Measurements from ENCODE around the gene DOK3. TPM values are rescaled to one million over a fixed set of nuclear protein-coding genes. Genes with fewer than 3 reads are reported as not detected.

The DOK3 gene
- polyA plus RNA-seq, 1 donor from 2014 or later: 5.5 TPM

DNA sequence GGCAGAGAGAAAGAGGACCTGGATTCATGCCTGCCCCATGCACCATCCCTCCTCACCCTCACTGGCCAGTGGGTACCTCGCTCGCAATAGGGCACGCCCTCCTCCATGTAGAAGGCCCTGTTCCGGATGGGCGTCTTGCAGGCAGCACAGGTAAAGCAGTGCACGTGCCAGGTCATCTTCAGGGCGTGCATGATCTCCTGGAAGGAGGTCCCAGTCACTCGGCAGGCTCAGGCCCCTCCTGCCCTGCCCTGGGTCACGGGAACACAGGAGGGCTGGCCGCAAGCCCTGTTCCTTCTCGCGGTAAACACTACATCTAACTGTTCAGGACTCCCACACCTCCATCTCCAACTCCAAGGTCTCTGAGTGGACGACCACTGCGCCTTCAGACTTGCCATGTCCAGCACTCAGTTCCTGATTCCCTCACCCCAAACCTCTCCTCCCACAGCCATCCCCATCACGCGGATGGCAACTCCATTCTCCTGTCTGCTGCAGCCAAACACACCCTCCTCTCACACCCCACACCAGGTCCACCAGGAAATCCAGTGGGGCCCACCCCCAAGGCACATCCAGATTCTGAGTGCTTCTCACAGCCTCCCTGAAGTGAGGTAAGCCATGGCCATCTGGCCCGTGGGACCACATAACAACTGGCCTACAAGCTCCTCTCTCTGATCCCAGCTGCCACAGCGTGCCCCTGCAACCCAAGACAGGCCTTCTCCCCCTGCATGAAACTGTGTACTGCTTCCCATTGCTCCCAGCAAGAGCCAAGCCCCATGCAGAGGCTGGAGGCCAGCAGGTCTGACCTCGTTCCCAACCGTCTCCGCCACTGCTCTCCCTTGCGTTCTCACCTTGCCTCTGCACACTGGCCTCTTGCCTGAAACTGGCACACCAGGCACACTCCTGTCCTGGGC, 25.4 kb downstream of the DOK3 start:
- H3K27ac ChIP-seq (ENCODE audit: low read length): no peak overlapping the region
- no peaks in the 10 kb centered on the region for H3F3A ChIP-seq (ENCODE audit: insufficient read depth, low read length, poor library complexity, severe bottlenecking)
- TF ChIP-seq MXI1 (conservative IDR thresholded peaks at IDR 0.05; ENCODE audit: poor library complexity, severe bottlenecking) (no peak), EZH2 (IDR thresholded peaks at IDR 0.05; ENCODE audit: borderline replicate concordance, insufficient read depth, low read length, poor library complexity, severe bottlenecking) (no peak)
- H3K9me3 ChIP-seq (ENCODE audit: low read length): no peaks in the 10 kb centered on the region
- H3K9me2 ChIP-seq (ENCODE audit: insufficient read depth, low read length): no peaks in the 10 kb centered on the region
- H2AFZ ChIP-seq (ENCODE audit: low read depth, low read length): no peak overlapping the region
- no peaks in the 10 kb centered on the region for H3K79me2 ChIP-seq (replicated peaks; ENCODE audit: insufficient read depth, low read length)
- no peaks in the 10 kb centered on the region for H3K36me3 ChIP-seq (ENCODE audit: insufficient read depth, low read length)
- H3K27me3 ChIP-seq (ENCODE audit: insufficient read depth, low read depth, low read length): no peaks in the 10 kb centered on the region
- no peak overlapping the region for H3K9ac ChIP-seq (ENCODE audit: low read length)
- no peak overlapping the region for H3K4me2 ChIP-seq (ENCODE audit: low read length)
- no peaks in the 10 kb centered on the region for H4K20me1 ChIP-seq (ENCODE audit: insufficient read depth)
- no peak overlapping the region for H3K4me3 ChIP-seq (ENCODE audit: low read length)

DNA sequence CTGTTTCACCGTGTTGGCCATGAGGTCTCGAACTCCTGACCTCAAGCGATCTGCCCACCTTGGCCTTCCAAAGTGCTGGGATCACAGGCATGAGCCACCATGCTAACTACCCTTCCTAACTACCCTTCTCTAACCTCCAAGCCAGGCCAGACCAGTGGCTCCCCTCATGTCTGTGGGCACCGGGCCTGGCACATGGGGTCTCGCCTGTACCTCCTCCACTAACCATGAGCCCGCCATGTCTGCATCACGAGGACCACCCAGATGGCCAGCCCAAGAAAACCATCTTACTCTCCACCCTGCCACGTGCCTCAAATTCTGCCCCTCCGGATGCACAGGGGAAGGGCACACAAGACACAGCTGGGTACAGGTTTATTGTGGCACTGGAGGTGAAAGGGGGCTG, 26.6 kb downstream of the DOK3 start:
- no peaks in the 10 kb centered on the region for H3F3A ChIP-seq (ENCODE audit: insufficient read depth, low read length, poor library complexity, severe bottlenecking)
- H3K4me2 ChIP-seq (ENCODE audit: low read length): no peak overlapping the region
- H3K36me3 ChIP-seq (ENCODE audit: insufficient read depth, low read length): no peaks in the 10 kb centered on the region
- H3K27me3 ChIP-seq (ENCODE audit: insufficient read depth, low read depth, low read length): no peaks in the 10 kb centered on the region
- H3K27ac ChIP-seq (ENCODE audit: low read length): no peak overlapping the region
- H2AFZ ChIP-seq (ENCODE audit: low read depth, low read length): no peak overlapping the region
- no peaks in the 10 kb centered on the region for H4K20me1 ChIP-seq (ENCODE audit: insufficient read depth)
- no peaks in the 10 kb centered on the region for H3K9me2 ChIP-seq (ENCODE audit: insufficient read depth, low read length)
- no peak overlapping the region for H3K9ac ChIP-seq (ENCODE audit: low read length)
- H3K4me3 ChIP-seq (ENCODE audit: low read length): no peak overlapping the region
- TF ChIP-seq EZH2 (IDR thresholded peaks at IDR 0.05; ENCODE audit: borderline replicate concordance, insufficient read depth, low read length, poor library complexity, severe bottlenecking) (no peak), TAF1 (IDR thresholded peaks at IDR 0.05; ENCODE audit: low read depth) (no peak), EP300 (conservative IDR thresholded peaks at IDR 0.05; ENCODE audit: poor library complexity, severe bottlenecking) (no peak)
- TF ChIP-seq, protein P1, sequence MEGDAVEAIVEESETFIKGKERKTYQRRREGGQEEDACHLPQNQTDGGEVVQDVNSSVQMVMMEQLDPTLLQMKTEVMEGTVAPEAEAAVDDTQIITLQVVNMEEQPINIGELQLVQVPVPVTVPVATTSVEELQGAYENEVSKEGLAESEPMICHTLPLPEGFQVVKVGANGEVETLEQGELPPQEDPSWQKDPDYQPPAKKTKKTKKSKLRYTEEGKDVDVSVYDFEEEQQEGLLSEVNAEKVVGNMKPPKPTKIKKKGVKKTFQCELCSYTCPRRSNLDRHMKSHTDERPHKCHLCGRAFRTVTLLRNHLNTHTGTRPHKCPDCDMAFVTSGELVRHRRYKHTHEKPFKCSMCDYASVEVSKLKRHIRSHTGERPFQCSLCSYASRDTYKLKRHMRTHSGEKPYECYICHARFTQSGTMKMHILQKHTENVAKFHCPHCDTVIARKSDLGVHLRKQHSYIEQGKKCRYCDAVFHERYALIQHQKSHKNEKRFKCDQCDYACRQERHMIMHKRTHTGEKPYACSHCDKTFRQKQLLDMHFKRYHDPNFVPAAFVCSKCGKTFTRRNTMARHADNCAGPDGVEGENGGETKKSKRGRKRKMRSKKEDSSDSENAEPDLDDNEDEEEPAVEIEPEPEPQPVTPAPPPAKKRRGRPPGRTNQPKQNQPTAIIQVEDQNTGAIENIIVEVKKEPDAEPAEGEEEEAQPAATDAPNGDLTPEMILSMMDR (IDR thresholded peaks at IDR 0.05; ENCODE audit: poor library complexity, severe bottlenecking): no peak
- TF ChIP-seq, protein P2, sequence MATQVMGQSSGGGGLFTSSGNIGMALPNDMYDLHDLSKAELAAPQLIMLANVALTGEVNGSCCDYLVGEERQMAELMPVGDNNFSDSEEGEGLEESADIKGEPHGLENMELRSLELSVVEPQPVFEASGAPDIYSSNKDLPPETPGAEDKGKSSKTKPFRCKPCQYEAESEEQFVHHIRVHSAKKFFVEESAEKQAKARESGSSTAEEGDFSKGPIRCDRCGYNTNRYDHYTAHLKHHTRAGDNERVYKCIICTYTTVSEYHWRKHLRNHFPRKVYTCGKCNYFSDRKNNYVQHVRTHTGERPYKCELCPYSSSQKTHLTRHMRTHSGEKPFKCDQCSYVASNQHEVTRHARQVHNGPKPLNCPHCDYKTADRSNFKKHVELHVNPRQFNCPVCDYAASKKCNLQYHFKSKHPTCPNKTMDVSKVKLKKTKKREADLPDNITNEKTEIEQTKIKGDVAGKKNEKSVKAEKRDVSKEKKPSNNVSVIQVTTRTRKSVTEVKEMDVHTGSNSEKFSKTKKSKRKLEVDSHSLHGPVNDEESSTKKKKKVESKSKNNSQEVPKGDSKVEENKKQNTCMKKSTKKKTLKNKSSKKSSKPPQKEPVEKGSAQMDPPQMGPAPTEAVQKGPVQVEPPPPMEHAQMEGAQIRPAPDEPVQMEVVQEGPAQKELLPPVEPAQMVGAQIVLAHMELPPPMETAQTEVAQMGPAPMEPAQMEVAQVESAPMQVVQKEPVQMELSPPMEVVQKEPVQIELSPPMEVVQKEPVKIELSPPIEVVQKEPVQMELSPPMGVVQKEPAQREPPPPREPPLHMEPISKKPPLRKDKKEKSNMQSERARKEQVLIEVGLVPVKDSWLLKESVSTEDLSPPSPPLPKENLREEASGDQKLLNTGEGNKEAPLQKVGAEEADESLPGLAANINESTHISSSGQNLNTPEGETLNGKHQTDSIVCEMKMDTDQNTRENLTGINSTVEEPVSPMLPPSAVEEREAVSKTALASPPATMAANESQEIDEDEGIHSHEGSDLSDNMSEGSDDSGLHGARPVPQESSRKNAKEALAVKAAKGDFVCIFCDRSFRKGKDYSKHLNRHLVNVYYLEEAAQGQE (IDR thresholded peaks at IDR 0.05; ENCODE audit: borderline replicate concordance): no peak
- H3K79me2 ChIP-seq (replicated peaks; ENCODE audit: insufficient read depth, low read length): no peaks in the 10 kb centered on the region
- no peaks in the 10 kb centered on the region for H3K9me3 ChIP-seq (ENCODE audit: low read length)

DNA sequence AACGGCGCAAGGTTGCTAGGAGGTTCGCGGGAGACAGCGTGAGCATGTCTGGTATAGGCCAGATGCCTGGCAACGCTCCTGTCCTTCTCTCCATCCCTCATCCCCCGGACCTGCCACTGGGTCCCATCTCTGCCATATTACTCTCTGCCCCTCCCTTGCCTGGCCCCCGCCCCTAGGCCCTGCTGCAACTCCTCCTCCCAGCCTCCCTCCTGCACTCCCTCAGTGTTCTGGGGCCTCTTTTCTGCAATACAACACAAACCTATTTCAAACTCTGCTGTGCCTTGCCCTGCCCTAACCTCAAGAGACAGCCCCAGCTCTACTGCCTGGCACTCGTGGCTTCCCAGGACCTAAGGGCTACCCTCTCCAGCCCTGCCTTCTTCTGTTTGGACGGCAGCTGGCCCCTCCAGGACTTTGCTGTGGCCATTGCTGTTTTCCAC, 27.2 kb downstream of the DOK3 start:
- Histone ChIP-seq H3K9ac (ENCODE audit: low read length) (no peak overlapping the region), H3K9me3 (ENCODE audit: low read length) (no peaks in the 10 kb centered on the region), H3K27ac (ENCODE audit: low read length) (no peak overlapping the region), H3K36me3 (ENCODE audit: insufficient read depth, low read length) (no peaks in the 10 kb centered on the region), H3K4me2 (ENCODE audit: low read length) (no peak overlapping the region), H3K4me3 (ENCODE audit: low read length) (no peak overlapping the region), H3K9me2 (ENCODE audit: insufficient read depth, low read length) (no peaks in the 10 kb centered on the region), H3F3A (ENCODE audit: insufficient read depth, low read length, poor library complexity, severe bottlenecking) (no peaks in the 10 kb centered on the region), H4K20me1 (ENCODE audit: insufficient read depth) (no peaks in the 10 kb centered on the region), H3K79me2 (replicated peaks; ENCODE audit: insufficient read depth, low read length) (no peaks in the 10 kb centered on the region), H2AFZ (ENCODE audit: low read depth, low read length) (no peak overlapping the region), H3K27me3 (ENCODE audit: insufficient read depth, low read depth, low read length) (no peaks in the 10 kb centered on the region)
- TF ChIP-seq MXI1 (conservative IDR thresholded peaks at IDR 0.05; ENCODE audit: poor library complexity, severe bottlenecking): no peak
- no peak for TF ChIP-seq RAD21 (conservative IDR thresholded peaks at IDR 0.05)
- TF ChIP-seq SMC3 (conservative IDR thresholded peaks at IDR 0.05; ENCODE audit: poor library complexity): no peak
- TF ChIP-seq, protein P2 (IDR thresholded peaks at IDR 0.05; ENCODE audit: borderline replicate concordance): no peak
- TF ChIP-seq TAF1 (IDR thresholded peaks at IDR 0.05; ENCODE audit: low read depth): no peak
- no peak for TF ChIP-seq EP300 (conservative IDR thresholded peaks at IDR 0.05; ENCODE audit: poor library complexity, severe bottlenecking)
- no peak for TF ChIP-seq POLR2AphosphoS5 (IDR thresholded peaks at IDR 0.05)
- TF ChIP-seq, protein P1 (IDR thresholded peaks at IDR 0.05; ENCODE audit: poor library complexity, severe bottlenecking): no peak

All from neural cell (in vitro differentiated cells).